GM12875 (cell line): ENCODE data around the gene PMIS2.

Experiments
- H3K4me3 ChIP-seq: one replicate; pipeline ENCODE4 v1.5.1; 2011; ENCODE audit warnings: low read depth, low read length, control low read depth
- CTCF ChIP-seq: IDR thresholded peaks from 2 replicates; pipeline ENCODE4 v1.5.1; 2011; ENCODE audit warnings: low read depth, mild to moderate bottlenecking, control low read depth, inconsistent platforms, low read length, moderate library complexity, borderline replicate concordance; ENCODE audit not compliant: insufficient read depth

The PMIS2 gene

GRCh38 chr19:35544110-35544802 lies 41.7 kb upstream of the PMIS2 start:
- H3K4me3 ChIP-seq: peak overlapping the region; percentile 77
- TF ChIP-seq CTCF: no peak

GRCh38 chr19:35545001-35545854 lies 40.7 kb upstream of the PMIS2 start, which contains the start of gene TMEM147:
TMEM147 (plus strand) TSS chr19:35545626; CDS start chr19:35545740, 114 bp downstream.
- no peak for TF ChIP-seq CTCF
- H3K4me3 ChIP-seq: peak within 1 kb of the TSS; percentile 77

DNA sequence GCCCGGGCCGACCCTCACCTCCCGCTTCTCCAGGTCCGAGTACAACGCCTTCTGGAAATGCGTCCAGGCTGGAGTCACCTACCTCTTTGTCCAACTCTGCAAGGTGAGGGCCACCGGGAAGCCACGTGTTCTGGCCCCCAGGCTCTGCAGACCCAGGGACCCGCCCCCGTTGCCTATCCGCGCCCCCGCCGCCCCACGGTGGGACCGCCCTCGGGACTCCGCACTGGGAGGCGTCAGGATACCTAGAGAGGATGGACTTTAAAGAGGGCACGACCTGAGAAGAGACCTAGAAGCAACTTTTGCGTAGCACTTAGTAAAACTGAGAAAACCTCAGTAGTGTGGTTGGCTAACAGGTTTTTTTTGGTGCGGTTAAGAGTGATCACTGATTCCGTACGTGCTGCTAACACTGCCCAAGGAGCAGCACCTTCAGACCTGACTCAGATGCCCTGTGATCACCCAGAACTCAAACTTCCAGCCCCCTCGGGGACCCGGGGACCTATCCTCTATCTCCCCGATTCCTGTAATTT lies 40.1 kb upstream of the PMIS2 start:
- TF ChIP-seq CTCF: no peak
- peak overlapping the region; percentile 77 for H3K4me3 ChIP-seq

GRCh38 chr19:35546532-35546931 lies 39.4 kb upstream of the PMIS2 start:
- H3K4me3 ChIP-seq: peak overlapping the region; percentile 77

GRCh38 chr19:35549174-35549788 lies 36.7 kb upstream of the PMIS2 start:
- no peak overlapping the region for H3K4me3 ChIP-seq
- peak; percentile 72 for TF ChIP-seq CTCF

More at GRCh38 chr19:35546532-35546931, 39.4 kb upstream of the PMIS2 start:
- no peak for TF ChIP-seq CTCF

GRCh38 chr19:35549879-35550523 lies 36.0 kb upstream of the PMIS2 start:
- H3K4me3 ChIP-seq: no peak overlapping the region
- TF ChIP-seq CTCF: no peak
